Umbilical cord (tissue), 2 donors: ENCODE measurements around the gene ADAMTS16. TPM values are rescaled to one million over a fixed set of nuclear protein-coding genes. Genes with fewer than 3 reads are reported as not detected.

ENCODE experiments used
- DNase-seq: peaks from one replicate; pipeline ENCODE4 v3.0.0-alpha.2; 2015; ENCODE audit warnings: low spot score
- total RNA-seq: library from RNA; depleted of rRNA; stranded (reverse); fragments of >200 nt; gene quantifications from one replicate; pipeline ENCODE4 v1.2.3, GENCODE V29; 2014; ENCODE audit warnings: low replicate concordance; ENCODE audit not compliant: insufficient read depth

The ADAMTS16 gene
- total RNA-seq, 1 donor from 2014 or later = 7.2 TPM

DNA sequence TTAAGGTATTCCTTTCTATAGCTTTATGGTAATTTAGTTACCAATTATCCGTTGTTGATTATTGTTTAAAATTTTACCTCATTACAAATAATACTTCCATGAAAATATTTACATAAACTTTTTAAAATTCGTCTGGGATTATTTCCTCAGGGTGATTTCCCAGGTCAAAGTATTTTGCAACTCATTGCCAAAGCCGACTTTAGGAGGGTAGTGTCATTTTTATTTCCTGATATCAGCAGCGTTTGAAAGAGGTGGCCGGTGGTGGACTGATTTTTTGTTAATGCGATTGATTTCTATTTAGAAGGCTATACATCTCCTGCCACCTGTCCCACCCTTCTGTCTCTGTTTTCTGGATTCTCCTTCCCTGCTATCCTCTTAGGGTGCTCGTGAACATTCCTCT is 4.3 kb downstream of the ADAMTS16 start:
- no peak for DNase-seq

DNA sequence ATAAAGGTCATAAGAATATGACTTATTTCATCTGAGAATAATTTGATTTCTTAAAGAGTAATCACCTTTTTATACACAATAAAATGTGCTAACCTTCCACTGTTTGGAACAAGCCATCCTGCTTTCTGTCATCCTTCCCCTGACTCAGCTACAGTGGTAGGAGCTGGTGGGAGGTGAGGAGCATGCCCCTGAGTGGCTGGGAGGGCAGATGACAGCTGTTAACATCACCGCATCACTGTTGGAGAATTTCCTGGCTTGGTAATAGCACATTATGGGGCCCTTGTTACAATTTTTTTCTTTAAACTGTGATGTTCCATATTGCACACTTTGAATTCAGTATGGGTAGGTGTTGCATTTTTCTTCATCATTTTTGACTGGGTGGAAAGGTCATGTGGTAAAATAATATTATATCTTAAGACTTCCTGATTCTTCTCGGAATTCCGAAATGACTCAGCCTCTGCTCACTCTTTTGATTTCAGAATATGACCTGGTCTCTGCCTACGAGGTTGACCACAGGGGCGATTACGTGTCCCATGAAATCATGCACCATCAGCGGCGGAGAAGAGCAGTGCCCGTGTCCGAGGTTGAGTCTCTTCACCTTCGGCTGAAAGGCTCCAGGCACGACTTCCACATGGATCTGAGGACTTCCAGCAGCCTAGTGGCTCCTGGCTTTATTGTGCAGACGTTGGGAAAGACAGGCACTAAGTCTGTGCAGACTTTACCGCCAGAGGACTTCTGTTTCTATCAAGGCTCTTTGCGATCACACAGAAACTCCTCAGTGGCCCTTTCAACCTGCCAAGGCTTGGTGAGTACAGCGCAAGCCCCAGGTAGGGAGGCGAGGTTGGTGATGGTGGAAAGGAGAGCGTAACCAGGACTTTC is 5.8 kb downstream of the ADAMTS16 start:
- DNase-seq = no peak

DNA sequence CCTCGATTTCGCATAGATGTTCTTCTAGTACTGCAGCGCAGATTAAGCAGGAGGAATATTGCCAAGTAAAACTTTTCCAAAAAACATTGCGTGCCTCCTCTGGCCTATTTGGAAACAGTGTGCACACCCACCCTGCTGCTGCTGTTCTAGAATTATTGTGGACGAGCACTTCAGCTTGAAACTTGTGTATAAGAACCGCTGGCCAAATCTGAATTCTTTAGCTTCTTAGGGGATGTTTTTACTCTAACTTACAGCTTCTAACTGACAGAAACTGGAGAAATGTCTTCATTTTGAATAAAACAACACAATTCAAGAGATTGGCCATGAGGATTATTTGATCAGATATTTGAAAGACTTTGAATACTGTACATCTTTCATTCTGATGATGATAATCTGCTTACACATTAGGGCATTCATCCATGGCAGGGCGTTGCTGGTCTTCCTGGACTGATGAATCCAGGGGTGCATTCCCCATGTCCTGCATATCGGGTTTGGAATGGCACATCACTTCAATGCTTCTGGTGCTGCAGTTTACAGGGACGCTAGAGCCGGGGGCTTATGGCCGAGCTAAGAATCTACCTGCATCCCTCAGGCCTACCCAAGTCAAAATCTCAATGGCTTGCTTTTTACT is 6.5 kb downstream of the ADAMTS16 start:
- DNase-seq = no peak

DNA sequence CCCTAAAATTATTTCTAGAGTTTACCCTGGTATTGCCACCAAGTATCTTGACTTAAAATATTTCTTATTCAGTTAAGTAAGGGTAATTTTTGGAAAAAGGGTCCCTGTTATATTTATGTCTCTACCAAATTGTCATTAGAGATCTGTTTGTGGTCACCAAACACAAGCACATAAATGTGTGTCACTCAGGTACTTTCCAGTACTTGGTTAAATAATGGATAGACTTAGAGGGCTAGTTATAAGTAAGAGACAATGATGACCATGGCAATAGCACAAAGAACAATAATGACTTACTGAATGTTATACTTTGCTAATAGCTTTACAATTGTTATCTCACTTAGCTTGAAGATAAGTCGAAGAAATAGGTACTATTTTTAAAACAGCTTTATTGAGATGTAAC is 9.0 kb downstream of the ADAMTS16 start:
- DNase-seq = no peak

GRCh38 chr5:5150667-5151066 is 10.5 kb downstream of the ADAMTS16 start:
- DNase-seq = no peak

DNA sequence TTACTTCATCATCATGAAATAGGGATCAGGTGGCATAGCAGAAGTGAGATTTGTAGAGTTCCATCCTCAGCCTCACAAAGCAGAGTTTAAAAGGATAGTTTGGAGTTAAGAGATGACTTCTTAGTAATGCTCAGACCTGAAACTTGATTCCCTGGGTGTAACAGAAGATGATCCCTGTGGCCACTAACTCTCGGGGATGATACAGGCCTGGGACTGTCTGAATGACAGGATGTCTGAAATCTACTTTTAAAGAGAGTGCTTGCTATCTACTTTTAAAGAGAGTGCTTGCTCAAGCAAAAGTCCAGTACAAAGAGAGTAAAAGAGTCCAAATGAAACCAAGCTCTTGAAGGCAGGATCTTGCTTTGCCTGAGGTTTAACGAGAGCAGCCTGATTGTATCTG is 14.6 kb downstream of the ADAMTS16 start:
- no peak for DNase-seq

- no peak for DNase-seq
Measured at GRCh38 chr5:5155617-5156016, 15.5 kb downstream of the ADAMTS16 start.

DNA sequence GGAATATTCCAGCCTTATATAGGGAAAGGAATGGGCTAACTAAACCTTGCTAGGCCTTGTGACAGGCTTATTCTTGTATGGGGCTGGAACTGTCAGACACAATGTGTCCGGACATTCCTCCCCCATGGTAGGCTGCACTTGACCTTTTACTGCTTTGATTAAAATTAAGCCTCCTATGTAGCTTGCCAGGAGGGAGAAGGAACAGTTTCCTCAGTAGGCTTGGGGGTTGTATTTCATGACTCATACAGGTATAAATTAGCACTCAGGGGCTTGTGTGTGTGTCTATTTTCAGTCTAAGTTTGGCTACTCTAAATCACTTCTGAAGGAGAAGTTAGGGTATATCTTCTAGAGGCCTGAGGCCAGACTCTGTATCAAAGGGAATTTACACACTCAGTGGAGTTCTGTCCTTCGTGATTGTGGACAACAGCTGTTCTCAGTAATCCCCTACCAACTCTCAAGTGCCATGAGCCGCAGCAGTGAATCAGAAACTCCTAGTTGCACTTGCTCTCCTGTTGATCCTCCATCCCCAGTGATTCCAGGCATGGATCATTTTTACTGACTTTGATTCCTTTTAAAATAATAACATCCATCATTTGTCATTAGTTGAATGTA is 16.4 kb downstream of the ADAMTS16 start:
- no peak for DNase-seq

DNA sequence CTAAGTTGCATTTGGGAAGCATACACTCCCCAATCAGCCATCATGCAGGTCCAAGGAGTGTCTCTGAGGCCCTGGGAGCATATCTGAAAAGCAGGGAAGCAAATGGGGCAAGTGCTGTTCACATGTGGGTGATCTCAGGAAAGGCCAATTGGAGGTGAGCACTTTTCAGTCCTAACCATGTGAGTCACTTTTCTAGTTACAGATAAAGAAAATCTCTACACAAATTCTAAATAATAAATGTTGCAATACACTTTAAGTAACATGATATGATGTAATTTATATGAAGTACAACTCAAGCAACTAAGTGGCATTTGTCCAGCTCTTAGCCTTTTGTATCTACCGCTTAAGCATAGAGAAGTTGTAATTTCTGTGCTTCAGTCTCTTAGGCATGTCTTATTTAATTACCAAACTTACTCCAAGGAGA is 18.4 kb downstream of the ADAMTS16 start:
- DNase-seq = no peak

DNA sequence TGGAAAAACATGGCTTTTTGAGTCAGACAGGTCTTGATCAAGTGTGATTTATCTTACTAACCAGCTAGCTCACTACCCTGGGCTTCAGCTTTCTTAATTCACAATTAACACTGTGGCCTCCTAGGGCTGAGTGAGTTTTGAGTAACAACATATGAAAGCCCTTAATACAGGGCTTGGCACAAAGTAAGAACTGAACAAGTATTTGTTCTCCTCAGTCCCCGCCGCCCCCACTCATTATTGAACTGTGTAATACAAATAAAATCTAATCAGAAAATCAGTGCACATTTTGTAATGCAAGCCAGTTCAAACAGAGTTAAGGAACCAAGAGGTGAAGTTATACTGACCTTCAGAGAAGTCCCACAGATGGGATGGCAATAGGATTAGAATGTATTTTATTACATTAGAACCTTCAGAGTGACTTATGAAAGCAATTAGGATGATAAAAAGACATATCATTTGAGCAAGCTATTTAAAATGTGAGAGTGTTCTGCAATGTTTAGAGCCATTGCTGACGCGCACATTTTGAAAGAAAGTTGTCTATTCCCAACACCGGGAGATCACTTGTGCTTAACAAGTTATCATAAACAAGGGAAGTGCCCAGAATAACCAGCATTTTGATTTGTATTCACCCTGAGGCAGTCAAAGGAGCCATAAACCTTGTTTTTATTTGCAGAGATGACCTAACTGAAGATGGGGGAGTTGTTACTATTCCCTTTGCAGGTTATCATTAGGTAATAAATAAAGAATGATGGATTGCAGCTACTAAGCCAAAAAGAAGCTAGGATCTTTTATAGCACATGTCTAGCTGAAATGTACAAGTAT is 19.4 kb downstream of the ADAMTS16 start:
- no peak for DNase-seq

- DNase-seq = no peak
Measured at GRCh38 chr5:5164163-5164562, 24.0 kb downstream of the ADAMTS16 start.

DNA sequence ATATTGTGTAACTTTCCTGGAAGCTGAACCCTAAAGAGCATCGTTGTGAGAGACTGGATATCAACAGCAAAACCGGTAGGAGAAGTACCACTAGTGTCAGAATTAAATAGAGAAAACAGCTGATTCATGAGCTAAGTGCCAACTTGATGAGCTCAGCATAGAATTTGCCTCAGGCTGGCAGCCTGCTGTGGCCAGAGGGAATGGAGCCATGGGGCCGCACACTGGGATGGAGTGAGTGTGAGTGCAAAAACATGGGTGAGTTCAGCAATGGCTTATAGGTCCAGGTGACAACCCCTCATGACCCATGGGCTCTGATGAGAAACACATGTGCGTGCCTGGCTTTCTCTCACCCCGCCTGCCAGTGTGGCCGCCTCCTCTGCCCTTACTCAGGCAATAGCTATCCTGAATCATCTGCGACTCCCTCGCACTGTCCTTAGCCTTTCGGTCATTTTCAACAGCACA is 25.4 kb downstream of the ADAMTS16 start:
- DNase-seq = no peak

GRCh38 chr5:5169466-5169865 is 29.3 kb downstream of the ADAMTS16 start:
- DNase-seq = no peak

DNA sequence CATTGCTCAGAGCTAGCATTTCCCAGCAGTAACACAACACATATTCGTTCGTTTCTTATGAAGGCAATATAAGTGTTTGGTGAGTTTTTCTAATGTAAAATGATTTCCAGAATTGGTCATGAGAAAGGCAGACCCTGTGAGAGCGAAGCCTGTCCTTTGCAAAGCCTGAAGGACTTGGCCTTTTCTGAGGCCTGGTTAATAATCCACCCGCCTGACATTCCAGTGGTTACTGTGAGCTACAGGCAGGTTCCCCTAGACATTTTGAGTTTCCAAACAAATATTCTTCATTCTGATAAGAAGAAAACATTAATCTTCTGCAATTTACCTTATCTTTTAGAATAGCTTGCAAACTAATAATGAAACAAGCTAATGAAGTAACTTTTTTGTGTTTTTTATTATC is 38.0 kb downstream of the ADAMTS16 start:
- DNase-seq = peak; percentile 22

DNA sequence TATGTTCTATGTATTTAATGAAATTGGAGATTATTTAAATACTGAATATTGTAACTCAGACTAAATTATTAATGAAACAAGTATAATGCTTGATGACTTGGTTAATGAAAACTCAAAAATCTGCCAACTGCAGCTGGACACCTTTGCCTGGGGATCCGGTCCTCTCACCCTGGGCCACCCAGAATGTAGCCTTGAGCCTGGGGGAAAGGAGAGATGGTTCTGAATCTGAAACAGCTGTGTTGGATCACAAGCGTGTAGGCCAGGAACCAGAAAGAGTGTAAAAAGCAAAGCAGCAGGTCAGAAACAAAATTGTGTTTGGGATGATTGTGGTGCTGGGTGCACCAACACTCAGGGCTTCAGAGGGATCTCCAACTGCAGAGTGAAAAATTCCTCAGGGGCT is 38.5 kb downstream of the ADAMTS16 start:
- no peak for DNase-seq

DNA sequence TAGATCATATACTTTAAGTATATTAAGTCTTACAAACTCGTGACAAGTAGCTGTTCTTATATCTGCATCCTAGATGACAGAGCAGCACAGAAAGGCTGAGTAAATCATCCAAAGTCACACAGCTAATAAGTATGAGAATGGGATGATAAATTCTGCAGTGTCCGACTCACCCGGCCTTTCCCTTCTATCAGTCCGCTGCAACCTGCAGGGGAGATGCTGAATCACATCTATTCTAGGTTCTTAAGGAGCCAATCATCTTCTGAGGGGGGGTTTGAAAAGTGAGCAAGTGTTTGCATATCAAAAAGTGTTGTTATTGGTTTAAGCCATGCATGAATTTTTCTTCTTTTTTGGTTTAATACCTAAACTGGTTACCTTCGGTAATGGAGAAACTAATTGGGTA is 38.9 kb downstream of the ADAMTS16 start:
- no peak for DNase-seq

DNA sequence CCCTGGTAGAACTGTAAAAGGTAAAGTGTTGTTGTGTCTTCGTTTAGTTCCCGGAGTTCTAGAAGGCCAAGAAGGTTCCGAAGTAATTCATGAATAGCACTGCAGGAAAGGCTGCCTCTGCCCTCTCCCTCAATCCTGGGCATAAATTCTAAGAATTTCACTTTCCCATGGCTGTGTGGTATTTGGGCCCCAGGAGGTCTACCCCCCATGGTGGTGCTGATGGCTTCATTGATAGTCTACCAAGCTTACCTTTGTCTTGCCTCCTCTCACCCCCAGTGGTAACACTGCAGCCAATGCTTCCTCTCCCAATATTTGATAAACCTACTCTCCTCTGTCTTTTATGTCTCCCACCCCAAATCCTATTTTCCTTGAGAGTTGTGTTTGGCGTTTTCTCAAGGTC is 39.5 kb downstream of the ADAMTS16 start:
- DNase-seq = no peak

- no peak for DNase-seq
Measured at GRCh38 chr5:5181650-5182324, 41.7 kb downstream of the ADAMTS16 start.

DNA sequence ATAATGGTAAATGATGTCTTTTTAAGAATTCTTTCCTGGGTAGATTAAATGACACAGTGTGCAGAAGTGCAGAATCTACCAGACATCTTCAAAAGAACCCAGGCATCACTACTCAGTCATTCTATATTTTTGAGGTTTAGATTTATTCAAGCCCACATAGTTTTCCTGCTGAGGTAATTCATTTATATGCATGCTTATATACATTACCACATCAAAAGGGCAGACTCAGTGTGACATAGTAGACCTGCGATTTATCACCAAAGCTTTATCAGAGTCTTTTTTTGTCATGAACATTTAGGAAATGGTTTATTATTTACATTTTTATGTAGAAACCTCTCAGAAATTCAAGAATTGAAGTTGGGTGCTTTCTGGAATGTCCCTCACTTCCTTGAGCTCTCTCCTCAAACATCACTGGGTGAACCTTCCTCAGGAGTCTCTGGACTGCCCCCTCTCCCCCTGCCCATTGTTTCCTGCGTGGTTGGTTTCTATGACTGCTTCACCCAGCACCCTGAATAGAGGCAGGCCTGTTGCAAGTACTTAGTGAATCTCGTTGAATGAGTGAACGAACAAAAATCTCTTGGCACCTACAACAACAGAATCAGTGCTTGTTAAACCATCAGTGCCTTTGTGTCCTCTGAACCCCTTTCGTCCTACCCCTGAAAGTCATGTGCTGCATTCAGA is 42.5 kb downstream of the ADAMTS16 start:
- peak; percentile 55 for DNase-seq

GRCh38 chr5:5183189-5183699 is 43.1 kb downstream of the ADAMTS16 start:
- DNase-seq = no peak
